ENCODE results near the gene SLC8A1. TPM values are rescaled to one million over a fixed set of nuclear protein-coding genes. Genes with fewer than 3 reads are reported as not detected.
A peak's percentile ranks its signal among the peaks of the same experiment; 100 is the strongest.

Gene SLC8A1
- total RNA-seq, 1 experiment from 2014 or later = 199 TPM

DNA sequence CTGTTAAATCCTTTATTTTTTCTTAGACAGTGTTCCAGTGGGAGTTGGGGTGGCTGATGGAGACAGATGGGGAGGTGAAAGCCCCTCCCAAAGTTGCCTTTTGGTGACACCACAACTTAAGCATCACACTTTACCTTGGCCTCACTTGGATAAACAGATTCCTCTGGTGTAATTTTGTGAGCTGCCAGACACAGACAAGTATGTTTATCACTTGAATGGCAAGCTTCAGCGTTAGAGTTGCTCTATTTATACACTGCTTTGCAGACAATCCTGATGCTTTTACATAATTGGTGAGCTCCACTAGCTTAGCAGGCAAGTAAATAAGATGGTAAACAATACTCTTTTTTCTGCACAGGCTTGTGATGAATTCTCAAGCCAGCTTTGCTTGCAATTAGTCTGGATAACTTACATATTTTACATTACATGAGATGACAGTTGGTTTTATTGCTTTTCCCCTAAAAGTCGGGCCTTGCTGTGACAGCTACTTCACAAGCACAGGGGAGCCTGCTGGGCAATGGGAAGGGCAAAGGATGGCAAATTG is 226.2 kb downstream of the SLC8A1 start:
- in situ Hi-C loops (cut with HindIII; ENCODE audit: low sequenced_read_pairs) = no loop called here
- DNase-seq (ENCODE audit: low spot score) = peak; percentile 35

- no peak for DNase-seq (ENCODE audit: low spot score)
- in situ Hi-C loops (cut with HindIII; ENCODE audit: low sequenced_read_pairs) = no loop called here
Measured at GRCh38 chr2:40224318-40224717, 227.6 kb downstream of the SLC8A1 start.

DNA sequence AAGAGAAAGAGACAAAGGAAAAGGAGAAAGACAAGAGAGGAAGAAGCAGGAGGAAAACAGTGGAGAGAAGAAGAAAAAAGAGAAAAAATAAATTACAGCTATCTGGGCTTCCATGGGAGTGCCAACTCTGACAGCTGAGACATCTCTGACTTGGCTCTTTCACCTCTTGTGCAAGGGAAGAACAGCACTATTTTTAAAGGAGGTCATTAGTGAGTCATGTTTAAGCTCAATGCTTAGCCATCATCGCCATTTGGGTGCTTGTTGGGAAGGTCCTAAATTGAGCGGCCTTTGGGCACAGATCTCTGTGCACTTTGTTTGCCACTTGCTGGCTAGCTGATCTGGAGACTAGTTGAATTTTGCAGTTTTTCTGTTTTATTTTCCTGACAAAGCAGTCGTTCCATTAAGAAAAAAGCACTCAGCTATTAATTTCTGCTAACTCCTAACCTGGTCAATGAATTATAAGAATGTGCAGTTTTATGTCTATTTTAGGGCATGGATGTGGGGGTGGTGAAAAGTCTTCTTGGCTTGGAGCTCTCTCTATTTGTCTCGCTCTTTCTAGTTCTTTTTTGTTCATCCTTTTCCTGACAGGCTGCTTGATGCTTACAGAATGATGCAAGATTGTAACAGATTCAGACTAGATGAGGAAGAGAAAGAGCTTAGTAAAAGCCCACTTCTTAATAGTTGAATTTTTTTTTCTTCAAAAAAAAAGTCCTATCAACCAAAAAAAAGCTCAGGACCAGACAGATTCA is 231.5 kb downstream of the SLC8A1 start:
- in situ Hi-C loops (cut with HindIII; ENCODE audit: low sequenced_read_pairs) = no loop called here
- no peak for DNase-seq (ENCODE audit: low spot score)

- in situ Hi-C loops (cut with HindIII; ENCODE audit: low sequenced_read_pairs) = no loop called here
- no peak for DNase-seq (ENCODE audit: low spot score)
Measured at GRCh38 chr2:40219141-40219540, 232.7 kb downstream of the SLC8A1 start.

GRCh38 chr2:40218679-40219078 is 233.2 kb downstream of the SLC8A1 start:
- no peak for DNase-seq (ENCODE audit: low spot score)
- in situ Hi-C loops (cut with HindIII; ENCODE audit: low sequenced_read_pairs) = no loop called here

- DNase-seq (ENCODE audit: low spot score) = no peak
- in situ Hi-C loops (cut with HindIII; ENCODE audit: low sequenced_read_pairs) = no loop called here
Measured at GRCh38 chr2:40213619-40214018, 238.3 kb downstream of the SLC8A1 start.

GRCh38 chr2:40213071-40213470 is 238.8 kb downstream of the SLC8A1 start:
- in situ Hi-C loops (cut with HindIII; ENCODE audit: low sequenced_read_pairs) = no loop called here
- no peak for DNase-seq (ENCODE audit: low spot score)

DNA sequence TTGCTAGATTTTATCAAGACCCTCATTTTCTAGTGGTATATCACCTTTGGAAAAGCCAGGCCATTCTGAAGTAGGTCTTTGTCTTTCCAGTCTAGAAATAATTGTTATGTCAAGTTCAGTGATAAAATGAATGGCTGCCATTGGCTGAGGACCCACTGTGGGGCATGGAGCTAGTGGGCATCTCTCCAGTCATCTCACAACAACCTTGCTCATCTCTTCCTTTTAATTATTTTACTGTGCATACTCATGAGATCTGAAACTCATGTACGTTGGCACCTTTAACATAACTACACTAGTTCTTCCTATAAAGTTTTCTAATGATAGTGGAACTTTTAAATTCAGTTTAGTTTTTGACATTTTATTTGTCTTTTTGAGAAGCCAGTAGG is 240.9 kb downstream of the SLC8A1 start:
- DNase-seq (ENCODE audit: low spot score) = no peak
- in situ Hi-C loops (cut with HindIII; ENCODE audit: low sequenced_read_pairs) = no loop called here

GRCh38 chr2:40210344-40210967 is 241.4 kb downstream of the SLC8A1 start:
- DNase-seq (ENCODE audit: low spot score) = no peak
- in situ Hi-C loops (cut with HindIII; ENCODE audit: low sequenced_read_pairs) = no loop called here

GRCh38 chr2:40209761-40210160 is 242.1 kb downstream of the SLC8A1 start:
- in situ Hi-C loops (cut with HindIII; ENCODE audit: low sequenced_read_pairs) = no loop called here
- DNase-seq (ENCODE audit: low spot score) = no peak

DNA sequence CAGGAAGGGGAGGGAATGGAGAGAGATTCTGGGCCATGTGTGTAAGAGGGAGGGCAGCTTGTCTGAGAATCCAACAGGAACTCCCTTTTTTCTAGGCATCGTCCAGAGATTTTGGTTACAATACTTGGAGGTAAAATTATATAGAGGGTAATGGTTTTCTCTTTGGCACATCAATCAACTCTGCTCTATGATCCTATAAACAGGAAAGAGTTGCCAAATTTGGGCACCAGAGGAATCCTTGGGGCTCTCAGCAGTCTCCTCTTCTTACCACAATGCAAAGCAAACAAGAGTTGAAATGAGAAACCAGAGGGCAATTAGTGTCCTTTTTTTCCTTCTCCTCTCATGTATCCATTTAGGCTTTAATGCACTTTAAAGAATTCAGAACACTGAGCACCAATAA is 243.4 kb downstream of the SLC8A1 start:
- DNase-seq (ENCODE audit: low spot score) = no peak
- in situ Hi-C loops (cut with HindIII; ENCODE audit: low sequenced_read_pairs) = no loop called here

GRCh38 chr2:40204268-40204667 is 247.6 kb downstream of the SLC8A1 start:
- in situ Hi-C loops (cut with HindIII; ENCODE audit: low sequenced_read_pairs) = no loop called here
- no peak for DNase-seq (ENCODE audit: low spot score)

- peak; percentile 49 for DNase-seq (ENCODE audit: low spot score)
- in situ Hi-C loops (cut with HindIII; ENCODE audit: low sequenced_read_pairs) = no loop called here
Measured at GRCh38 chr2:40202798-40203400, 249.0 kb downstream of the SLC8A1 start.

GRCh38 chr2:40201425-40201824 is 250.5 kb downstream of the SLC8A1 start:
- in situ Hi-C loops (cut with HindIII; ENCODE audit: low sequenced_read_pairs) = no loop called here
- DNase-seq (ENCODE audit: low spot score) = no peak

GRCh38 chr2:40200366-40200915 is 251.4 kb downstream of the SLC8A1 start:
- no peak for DNase-seq (ENCODE audit: low spot score)
- in situ Hi-C loops (cut with HindIII; ENCODE audit: low sequenced_read_pairs) = no loop called here

DNA sequence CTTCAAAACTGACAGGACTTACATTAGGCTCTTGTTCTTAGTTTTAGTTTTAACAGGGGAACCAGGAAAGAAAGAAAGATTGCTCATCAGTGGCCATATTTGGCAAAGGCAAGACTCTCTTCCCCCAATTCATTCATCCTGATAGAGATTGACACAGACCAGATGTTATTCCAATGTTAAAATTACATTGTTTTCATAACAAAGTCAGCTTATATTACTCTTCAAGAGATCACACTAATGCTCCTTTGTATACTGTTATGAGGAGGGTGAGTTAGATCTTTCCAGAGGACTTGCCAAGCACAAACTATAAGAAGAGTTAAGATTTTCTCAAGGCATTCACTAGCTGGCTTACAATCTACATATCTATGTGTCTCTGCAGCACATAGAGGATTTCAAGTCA is 252.1 kb downstream of the SLC8A1 start:
- no peak for DNase-seq (ENCODE audit: low spot score)
- in situ Hi-C loops (cut with HindIII; ENCODE audit: low sequenced_read_pairs) = no loop called here

GRCh38 chr2:40197121-40197520 is 254.8 kb downstream of the SLC8A1 start:
- in situ Hi-C loops (cut with HindIII; ENCODE audit: low sequenced_read_pairs) = no loop called here
- DNase-seq (ENCODE audit: low spot score) = peak; percentile 37

GRCh38 chr2:40193670-40194026 is 258.2 kb downstream of the SLC8A1 start:
- DNase-seq (ENCODE audit: low spot score) = no peak
- in situ Hi-C loops (cut with HindIII; ENCODE audit: low sequenced_read_pairs) = no loop called here

DNA sequence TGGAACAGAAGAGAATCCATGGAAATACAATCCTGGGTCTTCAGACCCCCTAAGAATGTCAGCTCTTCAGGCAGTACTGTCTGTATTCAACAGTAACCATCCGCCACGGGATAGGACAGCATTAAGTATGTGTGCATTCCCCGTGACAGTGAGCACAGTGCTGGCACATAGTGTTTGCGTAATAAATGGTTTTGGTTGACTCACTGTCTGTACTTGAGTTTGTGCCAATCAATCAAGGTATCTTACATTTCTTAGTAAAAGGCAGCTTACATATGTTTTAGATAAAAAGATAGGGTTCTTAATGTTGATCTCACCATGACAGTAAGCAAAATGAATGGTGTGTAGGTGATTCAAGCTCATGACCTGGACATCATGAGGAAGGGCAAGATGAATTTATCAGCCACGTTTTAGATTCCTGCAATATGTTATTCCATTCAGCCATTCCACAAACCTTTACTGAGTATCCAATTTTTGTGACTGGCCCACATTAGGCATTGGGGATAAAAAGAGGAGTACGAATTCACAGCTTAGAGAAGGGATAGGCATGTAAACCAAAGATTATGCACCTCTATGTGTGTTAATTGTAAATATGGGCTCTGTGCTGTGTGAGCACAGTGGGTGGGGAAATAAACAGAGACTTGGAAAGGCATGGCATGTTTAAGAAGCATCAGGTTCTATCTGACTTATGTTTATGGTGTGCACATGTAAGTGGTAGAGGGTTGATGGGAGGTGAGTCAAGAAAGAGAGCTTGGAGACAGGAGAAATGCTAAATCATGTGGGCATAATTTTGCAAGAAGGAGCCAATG is 258.8 kb downstream of the SLC8A1 start:
- DNase-seq (ENCODE audit: low spot score) = no peak
- in situ Hi-C loops (cut with HindIII; ENCODE audit: low sequenced_read_pairs) = no loop called here
